PC-3 (cell line): ENCODE measurements around the gene TNFSF11. TPM values are rescaled to one million over a fixed set of nuclear protein-coding genes. Genes with fewer than 3 reads are reported as not detected.

Experiments used
- ATAC-seq: fragments of 200-7000 bp; cut with Tn5 transposase; 2 replicates; pipeline ENCODE4 v1.9.1; 2020; ENCODE audit warnings: mild to moderate bottlenecking, moderate library complexity
- Bru-seq: library from RNA; stranded (reverse); fragments of 400-500 nt; gene quantifications from one replicate; lab custom pipeline; 2021; lab: Mats Ljungman, UMichigan
- BruChase-seq, 2 experiments: library from RNA; stranded (reverse); fragments of 400-500 nt; gene quantifications; one replicate each; lab custom pipeline; 2021; lab: Mats Ljungman, UMichigan
- BruUV-seq: library from RNA; stranded (reverse); fragments of 400-500 nt; replicated peaks from 2 replicates; lab custom pipeline; 2021; lab: Mats Ljungman, UMichigan
- CTCF ChIA-PET: fragments of 300-600 bp; sonication (Branson Sonifier 250); formaldehyde crosslinking; loops from one replicate; lab custom pipeline; 2022; ENCODE audit warnings: antibody characterized with exemption; lab: Charles Lee
- POLR2A ChIA-PET: fragments of 300-600 bp; sonication (Branson Sonifier 250); formaldehyde crosslinking; loops from one replicate; lab custom pipeline; 2022; ENCODE audit warnings: antibody characterized with exemption; ENCODE audit not compliant: unreplicated experiment; lab: Charles Lee
- DNase-seq: peaks from one replicate; pipeline ENCODE4 v3.0.0-alpha.2; 2015
- H2AFZ ChIP-seq: fragments of 300-600 bp; sonication (generic); 2 replicates; pipeline ENCODE4 v1.6.0; 2016; ENCODE audit warnings: antibody characterized with exemption, low read length
- H3F3A ChIP-seq: fragments of 300-600 bp; sonication (generic); one replicate; pipeline ENCODE4 v1.6.0; 2017; ENCODE audit warnings: antibody characterized with exemption, low read length, control low read depth, mild to moderate bottlenecking; ENCODE audit not compliant: unreplicated experiment
- H3K27ac ChIP-seq: fragments of 300-600 bp; sonication (generic); 2 replicates; pipeline ENCODE4 v1.5.1; 2016; ENCODE audit warnings: mild to moderate bottlenecking, low read length
- H3K27me3 ChIP-seq: fragments of 300-600 bp; sonication (generic); 2 replicates; pipeline ENCODE4 v1.6.1; 2016; ENCODE audit warnings: low read length, mixed read lengths
- H3K36me3 ChIP-seq: fragments of 300-600 bp; sonication (generic); 2 replicates; pipeline ENCODE4 v1.6.1; 2016; ENCODE audit warnings: low read depth, mixed run types, low read length, mixed read lengths
- H3K4me1 ChIP-seq: fragments of 300-600 bp; sonication (generic); 2 replicates; pipeline ENCODE4 v1.5.1; 2016; ENCODE audit warnings: low read length; ENCODE audit not compliant: insufficient read depth
- H3K4me2 ChIP-seq: fragments of 300-600 bp; sonication (generic); 2 replicates; pipeline ENCODE4 v1.6.0; 2016; ENCODE audit warnings: low read length
- H3K4me3 ChIP-seq: fragments of 300-600 bp; sonication (generic); 2 replicates; pipeline ENCODE4 v1.5.1; 2016; ENCODE audit warnings: mild to moderate bottlenecking, low read length, mixed read lengths
- H3K79me2 ChIP-seq: fragments of 300-600 bp; sonication (generic); 2 replicates; pipeline ENCODE4 v1.6.1; 2017; ENCODE audit warnings: low read length, mixed read lengths
- H3K9ac ChIP-seq: fragments of 300-600 bp; sonication (generic); 2 replicates; pipeline ENCODE4 v1.6.0; 2016; ENCODE audit warnings: mild to moderate bottlenecking, low read length
- H3K9me2 ChIP-seq: fragments of 300-600 bp; sonication (generic); replicated peaks from 2 replicates; pipeline ENCODE4 v1.6.1; 2016; ENCODE audit warnings: mixed run types, low read length, mixed read lengths
- H3K9me3 ChIP-seq: fragments of 300-600 bp; sonication (generic); 2 replicates; pipeline ENCODE4 v1.6.1; 2016; ENCODE audit warnings: low read length, mixed read lengths
- H4K20me1 ChIP-seq: fragments of 300-600 bp; sonication (generic); 2 replicates; pipeline ENCODE4 v1.6.1; 2016; ENCODE audit warnings: low read length, mixed read lengths
- EZH2 ChIP-seq: fragments of 300-600 bp; sonication (generic); IDR thresholded peaks from one replicate; pipeline ENCODE4 v1.6.1; 2017; ENCODE audit warnings: antibody characterized with exemption, mild to moderate bottlenecking, low read length; ENCODE audit not compliant: unreplicated experiment
- EZH2phosphoT487 ChIP-seq: fragments of 300-600 bp; sonication (generic); IDR thresholded peaks from 2 replicates; pipeline ENCODE4 v1.6.1; 2018; ENCODE audit warnings: mild to moderate bottlenecking, antibody characterized with exemption, low read length, borderline replicate concordance
- intact Hi-C: fragments of 100-400 bp; cut with micrococcal nuclease; formaldehyde crosslinking; loops from 2 replicates; pipeline ENCODE4 v1.9.0; 2023
- long read RNA-seq: library from polyadenylated mRNA; unstranded; transcript quantifications from one replicate; pipeline ENCODE4 v2.0.0, GENCODE V29; 2021; ENCODE audit not compliant: unreplicated experiment
- total RNA-seq: library from RNA; depleted of rRNA; stranded (reverse); fragments of >200 nt; gene quantifications from 2 replicates; pipeline ENCODE4 v1.2.3, GENCODE V29; 2014; rRNA removed
- TF ChIP-seq, protein P1 (sequence below): fragments of 300-600 bp; sonication (generic); conservative IDR thresholded peaks from 2 replicates; pipeline ENCODE4 v1.5.1; 2017; ENCODE audit warnings: antibody characterized with exemption, low read depth, mild to moderate bottlenecking, low read length

Gene TNFSF11, protein sequence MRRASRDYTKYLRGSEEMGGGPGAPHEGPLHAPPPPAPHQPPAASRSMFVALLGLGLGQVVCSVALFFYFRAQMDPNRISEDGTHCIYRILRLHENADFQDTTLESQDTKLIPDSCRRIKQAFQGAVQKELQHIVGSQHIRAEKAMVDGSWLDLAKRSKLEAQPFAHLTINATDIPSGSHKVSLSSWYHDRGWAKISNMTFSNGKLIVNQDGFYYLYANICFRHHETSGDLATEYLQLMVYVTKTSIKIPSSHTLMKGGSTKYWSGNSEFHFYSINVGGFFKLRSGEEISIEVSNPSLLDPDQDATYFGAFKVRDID
- not detected in 2 replicates for total RNA-seq
- Bru-seq, nascent RNA, result percentile 7 among the genes with signal in this experiment
- BruChase-seq, experiment 1, labeled RNA remaining after a 6-hour chase, result percentile 9 among the genes with signal in this experiment
- BruChase-seq, experiment 2, labeled RNA remaining after a 2-hour chase, result percentile 6 among the genes with signal in this experiment
- long read RNA-seq, result 0 reads

DNA sequence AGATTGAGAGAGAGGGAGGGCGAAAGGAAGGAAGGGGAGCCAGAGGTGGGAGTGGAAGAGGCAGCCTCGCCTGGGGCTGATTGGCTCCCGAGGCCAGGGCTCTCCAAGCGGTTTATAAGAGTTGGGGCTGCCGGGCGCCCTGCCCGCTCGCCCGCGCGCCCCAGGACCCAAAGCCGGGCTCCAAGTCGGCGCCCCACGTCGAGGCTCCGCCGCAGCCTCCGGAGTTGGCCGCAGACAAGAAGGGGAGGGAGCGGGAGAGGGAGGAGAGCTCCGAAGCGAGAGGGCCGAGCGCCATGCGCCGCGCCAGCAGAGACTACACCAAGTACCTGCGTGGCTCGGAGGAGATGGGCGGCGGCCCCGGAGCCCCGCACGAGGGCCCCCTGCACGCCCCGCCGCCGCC lies at the start of gene TNFSF11:
Gene TNFSF11, plus strand, starts transcription at position 142 of the 400 bp plus-strand sequence. Its CDS starts 152 bp downstream, at position 294.
- H3K4me2 ChIP-seq, result no peak within 1 kb of the TSS
- no peaks in the 10 kb centered on the region for H3F3A ChIP-seq
- H2AFZ ChIP-seq, result no peak within 1 kb of the TSS
- H3K4me3 ChIP-seq, result no peak within 1 kb of the TSS
- no peak for DNase-seq
- H3K36me3 ChIP-seq, result no peaks in the 10 kb centered on the region
- intact Hi-C loops, result no loop called here
- ChIA-PET CTCF (no interaction called here), POLR2A (no interaction called here)
- no peaks in the 10 kb centered on the region for H3K4me1 ChIP-seq
- H3K27me3 ChIP-seq, result no peaks in the 10 kb centered on the region
- TF ChIP-seq, protein P1, sequence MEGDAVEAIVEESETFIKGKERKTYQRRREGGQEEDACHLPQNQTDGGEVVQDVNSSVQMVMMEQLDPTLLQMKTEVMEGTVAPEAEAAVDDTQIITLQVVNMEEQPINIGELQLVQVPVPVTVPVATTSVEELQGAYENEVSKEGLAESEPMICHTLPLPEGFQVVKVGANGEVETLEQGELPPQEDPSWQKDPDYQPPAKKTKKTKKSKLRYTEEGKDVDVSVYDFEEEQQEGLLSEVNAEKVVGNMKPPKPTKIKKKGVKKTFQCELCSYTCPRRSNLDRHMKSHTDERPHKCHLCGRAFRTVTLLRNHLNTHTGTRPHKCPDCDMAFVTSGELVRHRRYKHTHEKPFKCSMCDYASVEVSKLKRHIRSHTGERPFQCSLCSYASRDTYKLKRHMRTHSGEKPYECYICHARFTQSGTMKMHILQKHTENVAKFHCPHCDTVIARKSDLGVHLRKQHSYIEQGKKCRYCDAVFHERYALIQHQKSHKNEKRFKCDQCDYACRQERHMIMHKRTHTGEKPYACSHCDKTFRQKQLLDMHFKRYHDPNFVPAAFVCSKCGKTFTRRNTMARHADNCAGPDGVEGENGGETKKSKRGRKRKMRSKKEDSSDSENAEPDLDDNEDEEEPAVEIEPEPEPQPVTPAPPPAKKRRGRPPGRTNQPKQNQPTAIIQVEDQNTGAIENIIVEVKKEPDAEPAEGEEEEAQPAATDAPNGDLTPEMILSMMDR, result no peak
- TF ChIP-seq EZH2phosphoT487 (no peak), EZH2 (no peak)
- no peaks in the 10 kb centered on the region for H3K79me2 ChIP-seq
- no peak within 1 kb of the TSS for H3K27ac ChIP-seq
- H3K9me2 ChIP-seq, result no peaks in the 10 kb centered on the region
- 0 out of 2 replicates have a peak, but pooled peaks cover 3% of the 10 kb centered on the region for H3K9me3 ChIP-seq
- ATAC-seq, result no peak
- H4K20me1 ChIP-seq, result no peaks in the 10 kb centered on the region
- no peak within 1 kb of the TSS for H3K9ac ChIP-seq
- BruUV-seq, result no TSS peak

DNA sequence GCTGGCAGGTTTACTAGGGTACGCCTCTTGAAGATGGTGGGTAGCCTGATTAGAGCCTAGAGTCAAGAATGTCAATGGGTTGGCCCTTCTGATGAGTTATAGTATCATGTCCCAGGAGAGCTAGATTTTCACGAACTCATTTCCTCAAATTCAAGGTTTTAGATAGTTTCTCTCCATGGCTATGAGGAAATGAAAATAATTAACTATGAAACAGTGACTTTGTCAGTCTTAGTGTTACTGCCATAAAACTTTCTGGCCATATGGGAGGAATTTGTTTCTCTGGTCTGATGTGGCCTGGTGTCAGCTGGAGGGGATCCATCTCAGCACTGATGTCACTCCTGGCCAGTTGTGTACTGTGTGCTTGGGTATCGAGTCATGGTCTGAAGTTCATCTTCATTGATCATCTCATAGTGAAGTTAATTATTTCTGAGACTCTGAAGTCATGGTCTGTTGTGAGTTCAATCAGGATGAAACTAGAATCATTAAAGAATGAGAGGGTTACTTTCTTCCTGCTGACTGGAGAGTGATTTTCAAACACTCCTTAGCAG lies 49.4 kb upstream of the TNFSF11 start:
- no peaks in the 10 kb centered on the region for H3K9me3 ChIP-seq
- POLR2A ChIA-PET, result no interaction called here
- CTCF ChIA-PET, result no interaction called here
- peak overlapping the region; percentile 92 for H3K27ac ChIP-seq
- TF ChIP-seq, protein P1, result no peak
- no peak for TF ChIP-seq EZH2
- H3K79me2 ChIP-seq, result no peaks in the 10 kb centered on the region
- H3K9me2 ChIP-seq, result no peaks in the 10 kb centered on the region
- H3F3A ChIP-seq, result no peaks in the 10 kb centered on the region
- BruUV-seq, result no TSS peak
- intact Hi-C loops, result no loop called here
- no peak for ATAC-seq
- peak; percentile 30 for DNase-seq
- peaks cover 18% of the 10 kb centered on the region for H3K4me1 ChIP-seq
- H3K9ac ChIP-seq, result peak overlapping the region; percentile 55
- no peaks in the 10 kb centered on the region for H3K27me3 ChIP-seq
- 0 out of 2 replicates have a peak overlapping the region, but pooled peaks have one; percentile 21 for H2AFZ ChIP-seq
- peak overlapping the region; percentile 49 for H3K4me2 ChIP-seq
- no peaks in the 10 kb centered on the region for H4K20me1 ChIP-seq
- H3K4me3 ChIP-seq, result no peak overlapping the region
- no peaks in the 10 kb centered on the region for H3K36me3 ChIP-seq
